ENCODE results near the gene SLC25A31. TPM values are rescaled to one million over a fixed set of nuclear protein-coding genes. Genes with fewer than 3 reads are reported as not detected.

Gene SLC25A31
- total and polyA plus RNA-seq, 7 donors: not detected

GRCh38 chr4:127822430-127822829 is 92.2 kb downstream of the SLC25A31 start:
- DNase-seq: no peak
- 61 to 63% methylated on average over 2 of the region's 2 CpGs for whole genome bisulfite sequencing, 2 donors
- H3K4me1 ChIP-seq: no peaks in the 10 kb centered on the region
- intact Hi-C loops (cut with DNase I): no loop called here
- no peak overlapping the region for H3K27ac ChIP-seq
- H3K4me3 ChIP-seq: no peak overlapping the region
- peaks cover 0 to 23% (median 0%) of the 10 kb centered on the region in 4 donors for H3K36me3 ChIP-seq
- no peaks in the 10 kb centered on the region for H3K27me3 ChIP-seq
- H3K9me3 ChIP-seq: no peaks in the 10 kb centered on the region
- TF ChIP-seq CTCF (IDR thresholded peaks at IDR 0.05) (no peak), POLR2AphosphoS5 (IDR thresholded peaks at IDR 0.05) (no peak), EP300 (IDR thresholded peaks at IDR 0.05) (no peak), POLR2A (IDR thresholded peaks at IDR 0.05) (no peak)

Other genes with a start within 250 kb of the SLC25A31 start
- 1 to 10 TPM; 7.6 to 10.0 (median 9.5) TPM for gene INTU, start 97.4 kb upstream of the SLC25A31 start, total RNA-seq
- under 1 TPM; under 0.01 to 0.90 (median 0.23) TPM for gene INTU, start 97.4 kb upstream of the SLC25A31 start, polyA plus RNA-seq
- 1 to 10 TPM; 3.5 to 7.7 (median 5.2) TPM for gene HSPA4L, start 51.9 kb downstream of the SLC25A31 start, total RNA-seq
- 1 to 10 TPM in 1 of 3 donors, under 1 TPM in 2; under 0.01 to 1.5 (median 0.69) TPM for gene HSPA4L, start 51.9 kb downstream of the SLC25A31 start, polyA plus RNA-seq
- 1 to 10 TPM in 1 of 4 donors, under 1 TPM in 2, not detected in 1; 0.16 to 1.7 (median 0.27) TPM for gene PLK4, start 150.5 kb downstream of the SLC25A31 start, total RNA-seq
- 1 to 10 TPM; 4.2 to 7.5 (median 5.5) TPM for gene PLK4, start 150.5 kb downstream of the SLC25A31 start, polyA plus RNA-seq
- 10 to 100 TPM; 26.3 to 54.2 (median 41.8) TPM for gene MFSD8, start 234.8 kb downstream of the SLC25A31 start, total RNA-seq
- 10 to 100 TPM in 1 of 3 donors, 1 to 10 TPM in 2; 3.0 to 10.7 (median 3.5) TPM for gene MFSD8, start 234.8 kb downstream of the SLC25A31 start, polyA plus RNA-seq
- gene ABHD18, start 235.0 kb downstream of the SLC25A31 start, total RNA-seq: 10 to 100 TPM in 2 of 4 donors, 1 to 10 TPM in 2; 6.7 to 15.2 (median 9.0) TPM
- 1 to 10 TPM; 2.4 to 7.4 (median 6.3) TPM for gene ABHD18, start 235.0 kb downstream of the SLC25A31 start, polyA plus RNA-seq

Measured in sigmoid colon (tissue), 7 donors.